Osteoblast (primary cell): ENCODE measurements around the gene GALNT6. TPM values are rescaled to one million over a fixed set of nuclear protein-coding genes. Genes with fewer than 3 reads are reported as not detected.

Experiments used
- DNase-seq: peaks from one replicate; pipeline ENCODE4 v3.0.0; 2011; ENCODE audit warnings: low spot score, mixed read lengths; ENCODE audit not compliant: insufficient read length; ENCODE audit errors: missing footprints
- H2AFZ ChIP-seq: 2 replicates; pipeline ENCODE4 v1.6.0; 2011; ENCODE audit warnings: mild to moderate bottlenecking, low read length
- H3K27ac ChIP-seq: 2 replicates; pipeline ENCODE4 v1.5.1; 2011; ENCODE audit warnings: mild to moderate bottlenecking, low read depth, low read length, moderate library complexity
- H3K27me3 ChIP-seq: 2 replicates; pipeline ENCODE4 v1.6.0; 2012; ENCODE audit warnings: mild to moderate bottlenecking, control low read depth, inconsistent platforms, low read length, moderate library complexity; ENCODE audit not compliant: insufficient read depth
- H3K36me3 ChIP-seq: 2 replicates; pipeline ENCODE4 v1.5.1; 2011; ENCODE audit warnings: mild to moderate bottlenecking, low read length, control low read depth, moderate library complexity; ENCODE audit not compliant: insufficient read depth
- H3K4me1 ChIP-seq: 2 replicates; pipeline ENCODE4 v1.5.1; 2011; ENCODE audit warnings: mild to moderate bottlenecking, low read length, control low read depth, moderate library complexity; ENCODE audit not compliant: insufficient read depth
- H3K4me2 ChIP-seq: 2 replicates; pipeline ENCODE4 v1.6.0; 2011; ENCODE audit warnings: mild to moderate bottlenecking, low read length; ENCODE audit not compliant: insufficient read depth
- H3K4me3 ChIP-seq: fragments of 200-600 bp; sonication (generic); 3 replicates; pipeline ENCODE4 v1.5.1; 2012; ENCODE audit warnings: mild to moderate bottlenecking, low read length, inconsistent platforms; ENCODE audit not compliant: insufficient read depth
- H3K79me2 ChIP-seq: 2 replicates; pipeline ENCODE4 v1.6.0; 2012; ENCODE audit warnings: mild to moderate bottlenecking, low read length, control low read depth, inconsistent platforms; ENCODE audit not compliant: insufficient read depth
- H3K9me3 ChIP-seq: 2 replicates; pipeline ENCODE4 v1.5.1; 2011; ENCODE audit warnings: low read depth, low read length, control low read depth
- H4K20me1 ChIP-seq: 2 replicates; pipeline ENCODE4 v1.6.0; 2012; ENCODE audit warnings: mild to moderate bottlenecking, low read length, control low read depth; ENCODE audit not compliant: insufficient read depth
- total RNA-seq: library from RNA; depleted of rRNA; stranded (reverse); fragments of >200 nt; gene quantifications from 2 replicates; pipeline ENCODE4 v1.2.3, GENCODE V29; 2012
- TF ChIP-seq, protein P1 (sequence below): IDR thresholded peaks from 2 replicates; pipeline ENCODE4 v1.5.1; 2011; ENCODE audit warnings: mild to moderate bottlenecking, low read depth, low read length, moderate library complexity; ENCODE audit errors: extremely low read depth

GALNT6 gene
- total RNA-seq, 1 donor, result 9.8 TPM

GRCh38 chr12:51406290-51406689, 15.1 kb upstream of the GALNT6 start:
- TF ChIP-seq, protein P1, sequence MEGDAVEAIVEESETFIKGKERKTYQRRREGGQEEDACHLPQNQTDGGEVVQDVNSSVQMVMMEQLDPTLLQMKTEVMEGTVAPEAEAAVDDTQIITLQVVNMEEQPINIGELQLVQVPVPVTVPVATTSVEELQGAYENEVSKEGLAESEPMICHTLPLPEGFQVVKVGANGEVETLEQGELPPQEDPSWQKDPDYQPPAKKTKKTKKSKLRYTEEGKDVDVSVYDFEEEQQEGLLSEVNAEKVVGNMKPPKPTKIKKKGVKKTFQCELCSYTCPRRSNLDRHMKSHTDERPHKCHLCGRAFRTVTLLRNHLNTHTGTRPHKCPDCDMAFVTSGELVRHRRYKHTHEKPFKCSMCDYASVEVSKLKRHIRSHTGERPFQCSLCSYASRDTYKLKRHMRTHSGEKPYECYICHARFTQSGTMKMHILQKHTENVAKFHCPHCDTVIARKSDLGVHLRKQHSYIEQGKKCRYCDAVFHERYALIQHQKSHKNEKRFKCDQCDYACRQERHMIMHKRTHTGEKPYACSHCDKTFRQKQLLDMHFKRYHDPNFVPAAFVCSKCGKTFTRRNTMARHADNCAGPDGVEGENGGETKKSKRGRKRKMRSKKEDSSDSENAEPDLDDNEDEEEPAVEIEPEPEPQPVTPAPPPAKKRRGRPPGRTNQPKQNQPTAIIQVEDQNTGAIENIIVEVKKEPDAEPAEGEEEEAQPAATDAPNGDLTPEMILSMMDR, result no peak
- H3K27me3 ChIP-seq, result no peaks in the 10 kb centered on the region
- H3K27ac ChIP-seq, result no peak overlapping the region

DNA sequence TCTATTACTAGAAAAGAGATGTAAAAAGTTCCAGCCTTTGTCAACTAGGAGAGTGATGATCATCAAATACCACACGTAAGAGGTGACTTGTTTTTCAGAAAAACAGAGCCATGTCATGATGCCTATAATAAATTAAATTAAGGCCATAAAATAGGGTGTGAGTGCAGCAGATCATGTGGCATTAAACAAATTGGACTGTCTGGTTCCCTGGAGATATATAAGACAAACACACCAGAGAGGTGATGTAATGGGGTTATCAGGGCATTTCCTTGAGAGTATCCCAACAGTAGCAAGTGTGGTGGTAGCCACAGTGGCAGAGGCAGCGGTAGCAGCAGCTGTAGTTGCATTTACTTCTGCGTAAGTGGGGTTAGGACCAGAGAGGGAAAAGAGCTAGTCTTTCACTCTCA, 14.6 kb upstream of the GALNT6 start:
- no peak overlapping the region for H3K4me2 ChIP-seq
- H3K27ac ChIP-seq, result no peak overlapping the region
- no peak for DNase-seq
- H3K4me3 ChIP-seq, result no peak overlapping the region
- TF ChIP-seq, protein P1, result no peak
- peaks cover 7% of the 10 kb centered on the region for H3K4me1 ChIP-seq
- H3K9me3 ChIP-seq, result no peaks in the 10 kb centered on the region
- H3K27me3 ChIP-seq, result no peaks in the 10 kb centered on the region
- no peaks in the 10 kb centered on the region for H3K79me2 ChIP-seq
- H2AFZ ChIP-seq, result no peak overlapping the region
- H3K36me3 ChIP-seq, result no peaks in the 10 kb centered on the region
- no peaks in the 10 kb centered on the region for H4K20me1 ChIP-seq

More at GRCh38 chr12:51406290-51406689, 15.1 kb upstream of the GALNT6 start:
- Histone ChIP-seq H3K79me2 (no peaks in the 10 kb centered on the region), H3K4me3 (no peak overlapping the region), H2AFZ (no peak overlapping the region), H3K4me1 (peaks cover 7% of the 10 kb centered on the region), H3K9me3 (no peaks in the 10 kb centered on the region), H3K36me3 (no peaks in the 10 kb centered on the region), H4K20me1 (no peaks in the 10 kb centered on the region), H3K4me2 (no peak overlapping the region)
- DNase-seq, result no peak

GRCh38 chr12:51404627-51405026, 13.4 kb upstream of the GALNT6 start:
- Histone ChIP-seq H3K4me2 (no peak overlapping the region), H3K9me3 (no peaks in the 10 kb centered on the region), H3K27me3 (no peaks in the 10 kb centered on the region), H3K4me1 (peaks cover 7% of the 10 kb centered on the region), H3K79me2 (no peaks in the 10 kb centered on the region), H3K4me3 (no peak overlapping the region), H3K27ac (no peak overlapping the region), H3K36me3 (no peaks in the 10 kb centered on the region), H4K20me1 (no peaks in the 10 kb centered on the region), H2AFZ (no peak overlapping the region)
- no peak for DNase-seq
- TF ChIP-seq, protein P1, result no peak

- Histone ChIP-seq H4K20me1 (no peaks in the 10 kb centered on the region), H3K4me2 (no peak overlapping the region), H3K9me3 (no peaks in the 10 kb centered on the region), H3K36me3 (no peaks in the 10 kb centered on the region), H2AFZ (no peak overlapping the region), H3K27ac (no peak overlapping the region), H3K4me3 (no peak overlapping the region), H3K27me3 (no peaks in the 10 kb centered on the region), H3K79me2 (no peaks in the 10 kb centered on the region), H3K4me1 (peaks cover 7% of the 10 kb centered on the region)
- TF ChIP-seq, protein P1, result no peak
- DNase-seq, result no peak
Observed at GRCh38 chr12:51403681-51404136, 12.5 kb upstream of the GALNT6 start.
